LNCaP clone FGC (cell line): ENCODE data around the gene DGKD.
"Not testable (repeated sequence)": the region's sequence is repeated elsewhere in the genome, so short reads cannot be mapped to it uniquely, and the experiment has no call there.

Source experiments
- DNase-seq: peaks from one replicate; pipeline ENCODE4 v3.0.0-alpha.2; 2011; ENCODE audit warnings: low read depth
- H3K4me3 ChIP-seq: 2 replicates; pipeline ENCODE4 v1.5.1; 2011; ENCODE audit warnings: mild to moderate bottlenecking, low read depth, low read length, control low read depth
- CTCF ChIP-seq: IDR thresholded peaks from 2 replicates; pipeline ENCODE4 v1.5.1; 2012; ENCODE audit warnings: mild to moderate bottlenecking; ENCODE audit not compliant: control insufficient read depth, insufficient read depth; ENCODE audit errors: extremely low read depth

Gene DGKD

GRCh38 chr2:233389601-233390125 lies 35.4 kb downstream of the DGKD start:
- TF ChIP-seq CTCF = no peak
- DNase-seq = no peak
- H3K4me3 ChIP-seq = no peak overlapping the region

DNA sequence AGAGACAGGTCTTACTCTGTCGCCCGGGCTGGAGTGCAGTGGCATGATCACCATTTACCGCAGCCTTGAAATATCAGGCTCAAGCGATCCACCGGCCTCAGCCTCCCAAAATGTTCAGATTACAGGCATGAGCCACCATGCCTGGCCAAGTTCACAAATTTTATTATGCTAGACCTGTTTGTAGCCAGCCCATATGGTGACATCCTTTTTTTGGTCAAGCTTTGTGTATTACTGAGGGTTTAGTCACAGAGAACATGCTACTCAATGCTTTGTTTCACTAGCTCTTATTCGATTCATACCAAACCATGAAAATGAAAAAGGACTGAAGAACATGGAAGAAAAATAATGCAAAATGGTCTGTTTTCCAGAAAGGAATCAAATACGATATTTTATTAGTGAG lies 41.4 kb downstream of the DGKD start:
- H3K4me3 ChIP-seq = no peak overlapping the region
- no peak for DNase-seq
- no peak for TF ChIP-seq CTCF

DNA sequence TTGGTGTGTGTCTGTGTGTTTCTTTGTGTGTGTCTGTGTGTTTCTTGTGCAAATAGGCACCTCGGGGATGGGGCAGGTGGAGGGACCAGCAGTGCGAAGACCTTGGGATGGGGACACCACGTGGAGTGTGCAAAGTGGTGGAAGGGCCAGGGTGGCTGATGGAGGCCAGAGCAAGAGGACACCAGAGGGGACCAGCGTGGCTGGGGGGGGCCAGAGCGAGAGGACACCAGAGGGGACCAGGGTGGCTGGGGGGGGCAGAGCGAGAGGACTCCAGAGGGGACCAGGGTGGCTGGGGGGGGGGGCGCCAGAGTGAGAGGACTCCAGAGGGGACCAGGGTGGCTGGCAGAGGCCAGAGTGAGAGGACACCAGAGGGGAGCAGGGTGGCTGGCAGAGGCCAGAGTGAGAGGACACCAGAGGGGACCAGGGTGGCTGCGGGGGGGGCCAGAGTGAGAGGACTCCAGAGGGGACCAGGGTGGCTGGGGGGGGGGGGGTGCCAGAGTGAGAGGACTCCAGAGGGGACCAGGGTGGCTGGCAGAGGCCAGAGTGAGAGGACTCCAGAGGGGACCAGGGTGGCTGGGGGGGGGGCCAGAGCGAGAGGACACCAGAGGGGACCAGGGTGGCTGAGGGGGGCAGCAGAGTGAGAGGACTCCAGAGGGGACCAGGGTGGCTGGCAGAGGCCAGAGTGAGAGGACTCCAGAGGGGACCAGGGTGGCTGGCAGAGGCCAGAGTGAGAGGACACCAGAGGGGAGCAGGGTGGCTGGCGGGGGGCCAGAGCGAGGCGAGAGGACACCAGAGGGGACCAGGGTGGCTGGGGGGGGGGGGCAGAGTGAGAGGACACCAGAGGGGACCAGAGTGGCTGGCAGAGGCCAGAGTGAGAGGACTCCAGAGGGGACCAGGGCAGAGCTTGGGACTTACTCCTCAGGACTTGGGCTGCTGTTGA lies 42.7 kb downstream of the DGKD start:
- not testable (repeated sequence) for DNase-seq, H3K4me3 ChIP-seq

GRCh38 chr2:233399306-233400225 lies 45.3 kb downstream of the DGKD start:
- H3K4me3 ChIP-seq = no peak overlapping the region
- DNase-seq = no peak
- no peak for TF ChIP-seq CTCF

GRCh38 chr2:233400341-233400740 lies 46.0 kb downstream of the DGKD start:
- DNase-seq = no peak
- no peak overlapping the region for H3K4me3 ChIP-seq
- no peak for TF ChIP-seq CTCF

DNA sequence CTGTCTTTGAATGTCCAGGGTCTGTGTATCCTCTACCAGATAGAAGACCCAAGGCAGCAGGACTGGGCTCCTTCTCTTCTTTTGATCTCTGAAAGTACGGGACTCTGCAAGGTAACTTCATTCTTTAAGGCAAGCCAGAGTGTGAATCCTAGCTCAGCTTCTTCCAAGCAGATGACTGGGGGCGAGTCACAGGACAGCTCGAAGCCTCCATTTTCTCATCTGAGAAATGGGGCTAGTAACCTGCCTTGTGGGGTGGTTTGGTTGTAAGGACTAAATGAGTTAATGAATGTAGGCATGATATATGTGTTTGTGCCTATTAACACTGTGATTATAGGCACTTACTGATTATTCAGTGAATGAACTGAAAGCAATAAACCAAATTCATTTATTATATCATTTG lies 46.7 kb downstream of the DGKD start:
- no peak for DNase-seq
- no peak overlapping the region for H3K4me3 ChIP-seq
- no peak for TF ChIP-seq CTCF

DNA sequence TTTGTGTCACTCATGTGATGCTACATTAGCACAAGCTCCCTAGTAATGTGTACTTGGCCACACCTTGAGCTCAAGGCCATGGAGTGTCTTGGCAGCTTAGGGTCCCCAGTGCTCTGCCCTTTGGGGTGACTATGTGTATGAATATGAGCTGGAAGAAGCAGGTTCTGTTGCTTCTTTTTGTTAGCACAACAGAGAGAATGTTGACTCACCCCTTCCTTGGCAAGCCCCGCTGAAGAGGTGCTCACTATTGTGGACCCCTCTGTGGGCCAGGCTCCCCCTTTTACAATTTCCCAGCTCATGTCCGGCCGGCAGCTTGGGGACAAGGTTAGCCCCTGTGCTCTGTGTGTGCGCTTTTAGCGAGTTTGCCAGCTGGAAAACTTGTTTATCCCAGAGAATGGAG lies 48.1 kb downstream of the DGKD start:
- H3K4me3 ChIP-seq = no peak overlapping the region
- DNase-seq = no peak
- no peak for TF ChIP-seq CTCF
